Ovary (tissue), 3 donors: Measurements from ENCODE around the gene FBXL4.

Experiments
- CTCF ChIP-seq, 3 donors: fragments of 450-650 bp in 2 of 3; fragments of 200-600 bp in 1 of 3; IDR thresholded peaks; one replicate each; pipeline versions ENCODE4 v1.5.1 to v1.8.0; 2016 to 2022; ENCODE audit warnings: antibody characterized with exemption in 3 of 3, mild to moderate bottlenecking in 1 of 3
- EP300 ChIP-seq: sonication (generic); formaldehyde crosslinking; IDR thresholded peaks from one replicate; pipeline ENCODE4 v1.6.1; 2017; ENCODE audit warnings: antibody characterized with exemption
- donor health status: DM: no; HTN: no; CAD: no.

- TF ChIP-seq CTCF (IDR thresholded peaks at IDR 0.05) (no peak), EP300 (no peak)
These were observed 25.8 kb upstream of the FBXL4 start for GRCh38 chr6:98973571-98973970.
